H9 (cell line): Measurements from ENCODE around the gene NCOA1. TPM values are rescaled to one million over a fixed set of nuclear protein-coding genes. Genes with fewer than 3 reads are reported as not detected.

Source experiments
- DNase-seq: peaks from one replicate; pipeline ENCODE4 v3.0.0-alpha.2; 2017
- H2AFZ ChIP-seq: one replicate; pipeline ENCODE4 v1.6.1; 2013; ENCODE audit warnings: mild to moderate bottlenecking, low read length, control low read depth, moderate library complexity
- H2AK5ac ChIP-seq: 2 replicates; pipeline ENCODE4 v1.6.1; 2013; ENCODE audit warnings: low read length, control low read depth, mixed read lengths; ENCODE audit not compliant: insufficient read length
- H2BK120ac ChIP-seq: one replicate; pipeline ENCODE4 v1.6.1; 2013; ENCODE audit warnings: low read depth, mild to moderate bottlenecking, low read length, control low read depth, inconsistent platforms; ENCODE audit not compliant: poor library complexity, severe bottlenecking
- H2BK12ac ChIP-seq: 2 replicates; pipeline ENCODE4 v1.6.1; 2013; ENCODE audit warnings: low read length, control low read depth, mixed read lengths, low read depth; ENCODE audit not compliant: insufficient read length
- H2BK15ac ChIP-seq: 2 replicates; pipeline ENCODE4 v1.6.1; 2013; ENCODE audit warnings: low read depth, low read length, control low read depth
- H2BK20ac ChIP-seq: one replicate; pipeline ENCODE4 v1.6.1; 2013; ENCODE audit warnings: low read depth, mild to moderate bottlenecking, low read length, control low read depth, inconsistent platforms; ENCODE audit not compliant: poor library complexity, severe bottlenecking
- H2BK5ac ChIP-seq: 2 replicates; pipeline ENCODE4 v1.6.1; 2013; ENCODE audit warnings: low read length, control low read depth, mixed read lengths; ENCODE audit not compliant: insufficient read length
- H3K14ac ChIP-seq: 2 replicates; pipeline ENCODE4 v1.6.1; 2013; ENCODE audit warnings: low read length, control low read depth; ENCODE audit not compliant: insufficient read depth
- H3K18ac ChIP-seq: 2 replicates; pipeline ENCODE4 v1.6.1; 2013; ENCODE audit warnings: low read depth, mild to moderate bottlenecking, mixed read lengths, low read length, control low read depth; ENCODE audit not compliant: insufficient read length
- H3K23ac ChIP-seq: 2 replicates; pipeline ENCODE4 v1.6.1; 2013; ENCODE audit warnings: low read length, control low read depth, mixed read lengths, low read depth; ENCODE audit not compliant: insufficient read length
- H3K23me2 ChIP-seq: 2 replicates; pipeline ENCODE4 v1.6.1; 2013; ENCODE audit warnings: low read depth, mild to moderate bottlenecking, mixed read lengths, low read length, control low read depth; ENCODE audit not compliant: insufficient read length, poor library complexity, severe bottlenecking
- H3K27ac ChIP-seq: 2 replicates; pipeline ENCODE4 v1.5.1; 2013; ENCODE audit warnings: low read length, control low read depth, mixed read lengths, low read depth; ENCODE audit not compliant: insufficient read length
- H3K27me3 ChIP-seq: 2 replicates; pipeline ENCODE4 v1.6.1; 2013; ENCODE audit warnings: low read length, control low read depth, inconsistent platforms; ENCODE audit not compliant: insufficient read depth
- H3K4ac ChIP-seq: 2 replicates; pipeline ENCODE4 v1.6.1; 2013; ENCODE audit warnings: low read depth, mild to moderate bottlenecking, control low read depth, inconsistent platforms, low read length, moderate library complexity
- H3K4me1 ChIP-seq: 2 replicates; pipeline ENCODE4 v1.6.1; 2013; ENCODE audit warnings: low read length, control low read depth, inconsistent platforms; ENCODE audit not compliant: insufficient read depth
- H3K4me2 ChIP-seq: 2 replicates; pipeline ENCODE4 v1.6.1; 2013; ENCODE audit warnings: low read length, control low read depth, mixed read lengths; ENCODE audit not compliant: insufficient read length, insufficient read depth
- H3K56ac ChIP-seq: 2 replicates; pipeline ENCODE4 v1.6.1; 2013; ENCODE audit warnings: low read depth, mild to moderate bottlenecking, mixed read lengths, low read length, control low read depth; ENCODE audit not compliant: insufficient read length
- H3K79me1 ChIP-seq: 2 replicates; pipeline ENCODE4 v1.6.1; 2013; ENCODE audit warnings: low read depth, mild to moderate bottlenecking, moderate library complexity, low read length, control low read depth, inconsistent platforms; ENCODE audit not compliant: insufficient read depth, poor library complexity, severe bottlenecking
- H3K79me2 ChIP-seq: 2 replicates; pipeline ENCODE4 v1.6.1; 2013; ENCODE audit warnings: low read length, control low read depth, inconsistent platforms; ENCODE audit not compliant: insufficient read depth
- H3K9ac ChIP-seq: 2 replicates; pipeline ENCODE4 v1.6.1; 2013; ENCODE audit warnings: low read length, control low read depth, mixed read lengths; ENCODE audit not compliant: insufficient read length; ENCODE audit errors: extremely low read depth
- H3K9me3 ChIP-seq: one replicate; pipeline ENCODE4 v1.6.1; 2013; ENCODE audit warnings: low read depth, low read length, inconsistent platforms; ENCODE audit not compliant: control insufficient read depth
- H3T11ph ChIP-seq: one replicate; pipeline ENCODE4 v1.6.1; 2013; ENCODE audit warnings: mild to moderate bottlenecking, low read length, control low read depth, inconsistent platforms
- H4K20me1 ChIP-seq: one replicate; pipeline ENCODE4 v1.6.1; 2013; ENCODE audit not compliant: control insufficient read depth, insufficient read length, insufficient read depth
- H4K5ac ChIP-seq: 2 replicates; pipeline ENCODE4 v1.6.1; 2013; ENCODE audit warnings: low read depth, mild to moderate bottlenecking, mixed read lengths, low read length, control low read depth; ENCODE audit not compliant: insufficient read length
- H4K8ac ChIP-seq: replicated peaks from 2 replicates; pipeline ENCODE4 v1.6.1; 2013; ENCODE audit warnings: low read length, control low read depth, mixed read lengths, low read depth; ENCODE audit not compliant: insufficient read length
- H4K91ac ChIP-seq: 2 replicates; pipeline ENCODE4 v1.6.1; 2013; ENCODE audit warnings: low read depth, mild to moderate bottlenecking, moderate library complexity, mixed read lengths, low read length, control low read depth; ENCODE audit not compliant: insufficient read length
- H3K27ac Mint-ChIP-seq, 3 experiments: 2 replicates in 2 of 3; 3 replicates in 1 of 3; pipeline ENCODE4 v1.8.0; 2020 to 2021; ENCODE audit warnings: mixed read lengths in 3 of 3, mild to moderate bottlenecking in 1 of 3, moderate library complexity in 1 of 3
- H3K27me3 Mint-ChIP-seq: 2 replicates; pipeline ENCODE4 v1.8.0; 2021; ENCODE audit warnings: low read depth, mild to moderate bottlenecking, moderate library complexity, mixed read lengths
- H3K36me3 Mint-ChIP-seq, 3 experiments: 2 replicates in 2 of 3; 3 replicates in 1 of 3; pipeline ENCODE4 v1.8.0; 2020 to 2021; ENCODE audit warnings: low read depth in 3 of 3, mixed read lengths in 3 of 3; ENCODE audit not compliant: insufficient read depth in 1 of 3
- H3K4me1 Mint-ChIP-seq, 2 experiments: 2 replicates each; pipeline ENCODE4 v1.8.0; 2020; ENCODE audit warnings: mixed read lengths in 2 of 2
- H3K4me3 Mint-ChIP-seq, 2 experiments: 2 replicates in 1 of 2; 3 replicates in 1 of 2; pipeline ENCODE4 v1.8.0; 2020 to 2021; ENCODE audit warnings: mild to moderate bottlenecking in 2 of 2, mixed read lengths in 2 of 2, moderate library complexity in 1 of 2
- H3K9me3 Mint-ChIP-seq, 2 experiments: 2 replicates in 1 of 2; 3 replicates in 1 of 2; pipeline ENCODE4 v1.8.0; 2020; ENCODE audit warnings: mild to moderate bottlenecking in 2 of 2, mixed read lengths in 2 of 2, moderate library complexity in 1 of 2
- CTCF ChIP-seq: fragments of 200-600 bp; sonication (generic); conservative IDR thresholded peaks from 3 replicates; pipeline ENCODE4 v1.8.0; 2021; ENCODE audit warnings: antibody characterized with exemption, mild to moderate bottlenecking
- total RNA-seq: library from RNA; stranded (reverse); gene quantifications from 2 replicates; pipeline ENCODE4 v1.2.1, GENCODE V29; 2021

NCOA1 gene
- total RNA-seq, 1 experiment from 2014 or later = 14.8 TPM

DNA sequence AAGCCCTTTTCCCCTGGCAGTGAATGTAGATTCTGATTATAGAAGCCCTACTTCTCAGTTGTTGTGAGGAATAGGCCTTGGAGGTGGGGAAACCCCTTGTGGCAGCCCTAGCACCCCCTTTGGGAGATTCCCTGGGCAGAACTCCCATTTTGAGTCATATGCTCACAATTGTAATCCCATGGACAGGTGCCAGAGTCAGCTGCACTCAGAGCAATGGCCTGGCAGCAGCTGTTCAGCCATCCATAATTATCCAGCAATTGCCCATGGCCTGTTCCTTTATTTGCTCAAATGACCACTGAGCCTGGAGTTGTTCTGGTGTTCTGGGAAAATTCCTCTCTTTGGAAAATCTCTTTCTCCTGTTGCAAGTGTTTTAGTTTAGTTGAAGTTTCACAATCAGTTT lies 230.4 kb downstream of the NCOA1 start:
- no peak overlapping the region for H3K27ac ChIP-seq
- peaks cover 0 to 4% of the 10 kb centered on the region in 2 experiments; a peak in 1 of 4 replicates for H3K4me1 Mint-ChIP-seq

More for the DNA sequence above, 230.4 kb downstream of the NCOA1 start:
- H3K27me3 ChIP-seq = no peaks in the 10 kb centered on the region
- TF ChIP-seq CTCF = no peak
- H3K79me2 ChIP-seq = no peaks in the 10 kb centered on the region
- H2BK15ac ChIP-seq = no peak overlapping the region
- H4K8ac ChIP-seq = no peak overlapping the region
- H3K9me3 Mint-ChIP-seq = no peaks in the 10 kb centered on the region
- H3K4me1 ChIP-seq = no peaks in the 10 kb centered on the region
- no peak overlapping the region for H3K4me2 ChIP-seq
- no peak overlapping the region for H4K91ac ChIP-seq
- DNase-seq = no peak
- H3K9ac ChIP-seq = no peak overlapping the region
- no peak overlapping the region for H2BK12ac ChIP-seq
- no peak overlapping the region for H3K23ac ChIP-seq
- H3K56ac ChIP-seq = no peak overlapping the region
- H3K4me3 Mint-ChIP-seq = no peak overlapping the region
- H3K27me3 Mint-ChIP-seq = no peaks in the 10 kb centered on the region
- H3K23me2 ChIP-seq = no peaks in the 10 kb centered on the region
- H2BK120ac ChIP-seq = no peak overlapping the region
- no peak overlapping the region for H3K18ac ChIP-seq
- no peak overlapping the region for H2AK5ac ChIP-seq
- H2BK20ac ChIP-seq = no peak overlapping the region
- H3T11ph ChIP-seq = no peak overlapping the region
- H3K4ac ChIP-seq = no peak overlapping the region
- no peaks in the 10 kb centered on the region for H3K36me3 Mint-ChIP-seq
- no peak overlapping the region for H3K14ac ChIP-seq
- H3K9me3 ChIP-seq = no peaks in the 10 kb centered on the region
- no peak overlapping the region for H4K5ac ChIP-seq
- no peak overlapping the region for H2BK5ac ChIP-seq
- peak overlapping the region in 1 of 3 experiments; percentile 75; a peak in 3 of 7 replicates for H3K27ac Mint-ChIP-seq
- no peaks in the 10 kb centered on the region for H3K79me1 ChIP-seq
- no peaks in the 10 kb centered on the region for H4K20me1 ChIP-seq
- H2AFZ ChIP-seq = no peak overlapping the region
